H1 (cell line): ENCODE results near the gene TTC3. TPM values are rescaled to one million over a fixed set of nuclear protein-coding genes. Genes with fewer than 3 reads are reported as not detected.

Experiments used
- CTCF ChIA-PET: fragments of 300-600 bp; sonication (Branson Sonifier 250); formaldehyde crosslinking; loops from one replicate; lab custom pipeline; 2021; ENCODE audit not compliant: partially characterized antibody; lab: Charles Lee
- POLR2A ChIA-PET: fragments of 300-600 bp; sonication (Branson Sonifier 250); formaldehyde crosslinking; loops from one replicate; lab custom pipeline; 2021; ENCODE audit warnings: inconsistent platforms; ENCODE audit not compliant: partially characterized antibody; lab: Charles Lee
- DNase-seq, 2 experiments: peaks; one replicate each; pipeline versions ENCODE4 v3.0.0 to v3.0.0-alpha.2; 2010 to 2022; ENCODE audit warnings: low spot score in 2 of 2, low read depth in 1 of 2, mixed read lengths in 1 of 2
- FAIRE-seq: peaks from 2 replicates; lab custom pipeline; 2011; peaks lifted over from hg19 to GRCh38; lab: Jason Lieb, UNC
- H2AFZ ChIP-seq: 2 replicates; pipeline ENCODE4 v1.8.1; 2012; ENCODE audit warnings: low read length, inconsistent platforms
- H2AK5ac ChIP-seq: 2 replicates; pipeline ENCODE4 v1.6.1; 2013; ENCODE audit warnings: low read depth, low read length
- H2BK120ac ChIP-seq: replicated peaks from 2 replicates; pipeline ENCODE3; 2013; ENCODE audit warnings: low read depth, low read length, inconsistent platforms
- H2BK12ac ChIP-seq: 2 replicates; pipeline ENCODE4 v1.6.1; 2013; ENCODE audit warnings: low read depth, low read length
- H2BK15ac ChIP-seq: 2 replicates; pipeline ENCODE4 v1.6.1; 2013; ENCODE audit warnings: low read length
- H2BK20ac ChIP-seq: 2 replicates; pipeline ENCODE4 v1.6.1; 2013; ENCODE audit warnings: low read length
- H2BK5ac ChIP-seq: 2 replicates; pipeline ENCODE4 v1.6.1; 2013; ENCODE audit warnings: low read depth, low read length
- H3K14ac ChIP-seq: 2 replicates; pipeline ENCODE4 v1.6.1; 2013; ENCODE audit warnings: inconsistent platforms; ENCODE audit not compliant: insufficient read length
- H3K18ac ChIP-seq: 2 replicates; pipeline ENCODE4 v1.6.1; 2013; ENCODE audit warnings: low read length; ENCODE audit errors: extremely low read depth
- H3K23ac ChIP-seq: 2 replicates; pipeline ENCODE4 v1.6.1; 2013; ENCODE audit warnings: inconsistent platforms; ENCODE audit not compliant: insufficient read length
- H3K23me2 ChIP-seq: 2 replicates; pipeline ENCODE4 v1.6.1; 2013; ENCODE audit warnings: low read depth, low read length
- H3K27ac ChIP-seq: 2 replicates; pipeline ENCODE4 v1.6.1; 2011; ENCODE audit warnings: low read depth, low read length, inconsistent platforms
- H3K27me3 ChIP-seq, 4 experiments: replicated peaks in 1 of 4; 1 replicate in 1 of 4; 2 replicates in 3 of 4; pipeline versions ENCODE4 v1.6.1 to v1.8.1; 2011 to 2013; ENCODE audit warnings: low read length in 3 of 4, mild to moderate bottlenecking in 3 of 4, inconsistent platforms in 2 of 4, mixed read lengths in 2 of 4, moderate library complexity in 1 of 4; ENCODE audit not compliant: control insufficient read depth in 3 of 4, insufficient read depth in 3 of 4; ENCODE audit errors: extremely low read depth in 1 of 4
- H3K36me3 ChIP-seq, 4 experiments: 2 replicates each; pipeline versions ENCODE4 v1.6.1 to v1.8.1; 2011 to 2013; ENCODE audit warnings: mild to moderate bottlenecking in 4 of 4, low read length in 3 of 4, moderate library complexity in 2 of 4, control low read depth in 1 of 4, inconsistent platforms in 1 of 4; ENCODE audit not compliant: insufficient read depth in 4 of 4, control insufficient read depth in 2 of 4
- H3K4ac ChIP-seq: replicated peaks from 2 replicates; pipeline ENCODE3; 2013; ENCODE audit warnings: low read length, low read depth, mixed read lengths, inconsistent platforms; ENCODE audit not compliant: insufficient read length
- H3K4me1 ChIP-seq, 4 experiments: replicated peaks in 1 of 4; 1 replicate in 1 of 4; 2 replicates in 3 of 4; pipeline versions ENCODE4 v1.6.1 to v1.8.1; 2011 to 2013; ENCODE audit warnings: low read length in 3 of 4, inconsistent platforms in 2 of 4, mixed read lengths in 1 of 4; ENCODE audit not compliant: insufficient read depth in 4 of 4, control insufficient read depth in 3 of 4
- H3K4me2 ChIP-seq, 2 experiments: 2 replicates each; pipeline versions ENCODE4 v1.6.1 to v1.8.1; 2011 to 2013; ENCODE audit warnings: low read depth in 2 of 2, low read length in 2 of 2, control low read depth in 1 of 2, inconsistent platforms in 1 of 2, mild to moderate bottlenecking in 1 of 2; ENCODE audit not compliant: insufficient read depth in 1 of 2
- H3K4me3 ChIP-seq, 4 experiments: fragments of 200-600, 300-600 bp in 1 of 4; sonication (generic), shearing (Covaris generic), sonication (Bioruptor Twin) in 1 of 4; 2 replicates each; pipeline versions ENCODE4 v1.5.1 to v1.8.1; 2011 to 2016; ENCODE audit warnings: low read length in 4 of 4, low read depth in 3 of 4, control low read depth in 2 of 4, inconsistent platforms in 2 of 4, mild to moderate bottlenecking in 2 of 4, mixed read lengths in 1 of 4, moderate library complexity in 1 of 4; ENCODE audit not compliant: insufficient read depth in 2 of 4; ENCODE audit errors: extremely low read depth in 1 of 4
- H3K56ac ChIP-seq: replicated peaks from 2 replicates; pipeline ENCODE3; 2013; ENCODE audit warnings: low read depth, mild to moderate bottlenecking, mixed read lengths, low read length, inconsistent platforms; ENCODE audit not compliant: insufficient read length
- H3K79me1 ChIP-seq: 2 replicates; pipeline ENCODE4 v1.6.1; 2013; ENCODE audit warnings: low read depth, low read length, control low read depth
- H3K79me2 ChIP-seq, 2 experiments: 2 replicates each; pipeline versions ENCODE4 v1.6.1 to v1.8.1; 2012 to 2013; ENCODE audit warnings: low read length in 2 of 2, mild to moderate bottlenecking in 2 of 2, inconsistent platforms in 1 of 2; ENCODE audit not compliant: insufficient read depth in 2 of 2, control insufficient read depth in 1 of 2
- H3K9ac ChIP-seq, 4 experiments: replicated peaks in 1 of 4; 1 replicate in 1 of 4; 2 replicates in 3 of 4; pipeline versions ENCODE4 v1.6.1 to v1.8.1; 2011 to 2013; ENCODE audit warnings: low read depth in 3 of 4, low read length in 3 of 4, control low read depth in 2 of 4, mild to moderate bottlenecking in 2 of 4, moderate library complexity in 2 of 4, inconsistent platforms in 1 of 4; ENCODE audit errors: extremely low read depth in 1 of 4
- H3K9me3 ChIP-seq, 2 experiments: 2 replicates each; pipeline versions ENCODE4 v1.6.1 to v1.8.1; 2012 to 2013; ENCODE audit warnings: mild to moderate bottlenecking in 2 of 2, moderate library complexity in 2 of 2, control low read depth in 1 of 2, inconsistent platforms in 1 of 2, low read depth in 1 of 2, low read length in 1 of 2, mixed read lengths in 1 of 2; ENCODE audit not compliant: insufficient read depth in 2 of 2
- H4K20me1 ChIP-seq, 2 experiments: replicated peaks in 1 of 2; 2 replicates each; pipeline versions ENCODE3 to v1.8.1; 2011 to 2013; ENCODE audit warnings: inconsistent platforms in 2 of 2, low read length in 2 of 2, mild to moderate bottlenecking in 1 of 2; ENCODE audit not compliant: insufficient read depth in 2 of 2, control insufficient read depth in 1 of 2
- H4K5ac ChIP-seq: 2 replicates; pipeline ENCODE4 v1.6.1; 2013; ENCODE audit warnings: low read length, low read depth, mixed read lengths, inconsistent platforms; ENCODE audit not compliant: insufficient read length
- H4K8ac ChIP-seq: 2 replicates; pipeline ENCODE4 v1.8.0; 2013; ENCODE audit warnings: mild to moderate bottlenecking, moderate library complexity, low read length, inconsistent platforms; ENCODE audit not compliant: insufficient read depth; ENCODE audit errors: extremely low read depth
- H4K91ac ChIP-seq: replicated peaks from 2 replicates; pipeline ENCODE3; 2013; ENCODE audit warnings: low read length, mixed read lengths, inconsistent platforms; ENCODE audit not compliant: insufficient read length
- CHD1 ChIP-seq: IDR thresholded peaks from 2 replicates; pipeline ENCODE4 v1.6.1; 2012; ENCODE audit warnings: low read depth, low read length, improper control_type of control experiment
- NANOG ChIP-seq: IDR thresholded peaks from 2 replicates; pipeline ENCODE4 v1.6.1; 2011; ENCODE audit warnings: low read length, low read depth, mild to moderate bottlenecking, inconsistent platforms; ENCODE audit not compliant: insufficient read depth, poor library complexity, severe bottlenecking
- WGBS, 2 experiments: shearing (Covaris generic) in 1 of 2; methylation state at CpG; one replicate each; pipeline versions ENCODE4 v1.1.6 to v1.1.7; 2013 to 2015; ENCODE audit warnings: low lambda C conversion rate in 2 of 2, mixed read lengths in 2 of 2, inconsistent platforms in 1 of 2, low coverage in 1 of 2, missing lambda C conversion rate in 1 of 2; ENCODE audit not compliant: insufficient replicate concordance in 2 of 2, insufficient coverage in 1 of 2, insufficient read length in 1 of 2; ENCODE audit errors: extremely low coverage in 1 of 2, missing lambda C conversion rate in 1 of 2; 5-methylcytosine and 5-hydroxymethylcytosine counted together
- polyA plus RNA-seq, 7 experiments: library from polyadenylated mRNA; depleted of rRNA in 3 of 7; stranded (reverse) in 5 of 7; unstranded in 2 of 7; fragments of >200 nt in 5 of 7; fragments of 200-250 nt in 2 of 7; gene quantifications; 1 replicate in 5 of 7; 2 replicates in 1 of 7; 4 replicates in 1 of 7; pipeline versions ENCODE4 v1.2.1 to v1.2.3, GENCODE V29; 2011 to 2013; ENCODE audit warnings: missing spikeins in 2 of 7, mixed read lengths in 2 of 7
- total RNA-seq: library from RNA; stranded (reverse); fragmentation: NEBNext Ultra II Directional; extraction: Animal tissue kit (Norgen Biotek cat#: 25700); gene quantifications from 2 replicates; pipeline ENCODE4 v1.2.1, GENCODE V29; 2021

The TTC3 gene
- total and polyA plus RNA-seq, 2 of the 8 experiments (the other 6 are each of a cell fraction or from before 2014, with no cell fraction given): 11.0 to 36.2 TPM

GRCh38 chr21:37193676-37194075 lies 120.6 kb downstream of the TTC3 start:
- H3K56ac ChIP-seq: no peak overlapping the region
- H3K27me3 ChIP-seq: no peaks in the 10 kb centered on the region
- H3K23me2 ChIP-seq: no peaks in the 10 kb centered on the region; the same call in 1 of the 2 replicates
- H3K4ac ChIP-seq: no peak overlapping the region
- no peak overlapping the region for H2AFZ ChIP-seq
- no peaks in the 10 kb centered on the region for H3K79me1 ChIP-seq
- no peak overlapping the region for H4K91ac ChIP-seq
- CTCF ChIA-PET: interaction anchor here (0.6 to 0.7 kb wide), 2 partner anchors 7 to 1868 kb away, joined by 3 read pairs; no protein-coding TSS in a partner anchor
- H3K27ac ChIP-seq: no peak overlapping the region
- H3K36me3 ChIP-seq: peaks cover 0 to 3% (median under 1%) of the 10 kb centered on the region in 4 experiments; a peak in 3 of 8 replicates
- H3K14ac ChIP-seq: no peak overlapping the region
- H4K5ac ChIP-seq: no peak overlapping the region
- FAIRE-seq: no peak
- H4K8ac ChIP-seq: no peak overlapping the region
- POLR2A ChIA-PET: no interaction called here
- no peak overlapping the region for H3K23ac ChIP-seq
- no peak overlapping the region for H2BK5ac ChIP-seq
- H3K9ac ChIP-seq: no peak overlapping the region
- H3K79me2 ChIP-seq: no peaks in the 10 kb centered on the region
- H4K20me1 ChIP-seq: no peaks in the 10 kb centered on the region
- H2BK120ac ChIP-seq: no peak overlapping the region
- H2BK12ac ChIP-seq: no peak overlapping the region
- no peak overlapping the region for H2BK15ac ChIP-seq
- 89% methylated on average over 6 of the region's 6 CpGs; no CpG with 5 or more reads in 1 of the 2 experiments for WGBS, 2 experiments
- H3K4me2 ChIP-seq: no peak overlapping the region
- no peak overlapping the region for H3K4me3 ChIP-seq
- H3K9me3 ChIP-seq: no peaks in the 10 kb centered on the region
- no peak overlapping the region for H2BK20ac ChIP-seq
- no peak overlapping the region for H3K18ac ChIP-seq
- H2AK5ac ChIP-seq: no peak overlapping the region
- DNase-seq: no peak
- H3K4me1 ChIP-seq: peaks cover 0 to 8% (median 0%) of the 10 kb centered on the region in 4 experiments; a peak in 3 of 7 replicates
- TF ChIP-seq CHD1 (no peak), NANOG (no peak)
